Superior temporal gyrus (tissue), 1 donor: ENCODE measurements around the gene AZU1.
"Not testable (repeated sequence)": the region's sequence is repeated elsewhere in the genome, so short reads cannot be mapped to it uniquely, and the experiment has no call there.

Experiments used
- DNase-seq: peaks from one replicate; pipeline ENCODE4 v3.0.0-alpha.2; 2016; ENCODE audit errors: extremely low spot score

Gene AZU1

DNA sequence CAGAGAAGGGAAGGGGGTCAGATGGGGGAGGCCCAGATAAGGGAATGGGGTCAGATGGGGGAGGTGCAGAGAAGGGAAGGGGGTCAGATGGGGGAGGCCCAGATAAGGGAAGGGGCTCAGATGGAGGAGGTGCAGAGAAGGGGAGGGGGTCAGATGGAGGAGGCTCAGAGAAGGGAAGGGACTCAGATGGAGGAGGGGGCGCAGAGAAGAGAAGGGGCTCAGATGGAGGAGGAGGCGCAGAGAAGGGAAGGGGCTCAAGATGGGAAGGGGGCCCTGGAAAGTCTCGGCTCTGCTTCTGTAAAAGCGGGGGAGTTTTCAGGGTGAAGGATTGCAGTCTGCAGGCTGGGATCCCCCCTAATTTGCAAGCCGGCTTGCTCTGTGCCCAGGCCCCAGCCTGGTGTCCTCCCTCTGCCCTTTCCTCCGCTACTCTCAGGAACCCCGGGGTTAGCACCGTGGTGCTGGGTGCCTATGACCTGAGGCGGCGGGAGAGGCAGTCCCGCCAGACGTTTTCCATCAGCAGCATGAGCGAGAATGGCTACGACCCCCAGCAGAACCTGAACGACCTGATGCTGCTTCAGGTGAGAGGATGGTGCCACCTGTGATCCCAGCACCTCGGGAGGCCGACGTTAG is 1.6 kb downstream of the AZU1 start:
- DNase-seq = no peak

- DNase-seq = no peak
Observed at GRCh38 chr19:831407-832369, 4.1 kb downstream of the AZU1 start.

DNA sequence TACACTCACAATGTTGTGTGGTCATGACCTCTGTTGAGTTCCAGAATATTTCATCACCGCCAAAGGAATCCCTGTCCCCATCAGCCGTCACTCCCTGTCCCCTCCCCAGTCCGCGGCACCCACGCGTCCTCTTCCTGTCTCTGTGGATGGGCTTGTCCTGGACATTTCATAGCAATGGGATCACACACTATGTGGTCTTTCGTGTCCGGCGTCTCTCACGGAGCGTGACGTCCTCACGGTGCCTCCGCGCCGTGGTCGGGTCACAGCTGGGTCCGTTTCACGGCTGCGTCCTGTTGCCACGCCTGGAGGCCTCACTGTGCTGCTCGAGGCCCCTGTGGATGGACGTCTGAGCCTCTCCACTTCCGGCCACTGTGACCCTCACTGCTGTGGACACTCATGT is 6.6 kb downstream of the AZU1 start:
- no peak for DNase-seq

DNA sequence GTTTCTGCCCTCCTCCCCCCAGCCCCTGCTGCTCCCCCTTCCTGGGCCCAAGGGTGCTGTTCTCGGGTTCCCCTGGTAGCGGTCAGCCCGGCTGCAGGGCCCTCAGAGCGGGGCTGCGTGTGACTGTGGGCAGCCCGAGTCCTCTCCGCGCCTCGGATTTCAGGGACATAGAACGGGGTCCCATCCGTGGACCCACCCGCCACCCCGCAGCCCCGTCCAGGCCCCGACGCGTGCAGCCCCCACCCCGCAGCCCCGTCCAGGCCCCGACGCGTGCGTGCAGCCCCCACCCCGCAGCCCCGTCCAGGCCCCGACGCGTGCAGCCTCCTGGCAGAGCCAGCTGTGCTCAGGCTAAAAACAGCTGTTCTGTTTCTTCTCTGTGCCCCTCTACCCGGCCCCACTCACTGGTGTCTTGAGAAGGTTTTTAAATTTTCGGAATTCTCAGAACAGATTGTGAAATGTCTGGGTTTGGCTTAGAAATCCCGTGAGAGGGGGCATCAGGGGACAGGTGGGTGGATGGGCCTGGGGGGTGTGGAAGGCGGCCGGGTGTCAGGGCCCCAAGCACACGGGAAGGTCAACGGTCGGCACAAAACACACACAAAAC is 7.7 kb downstream of the AZU1 start:
- no peak for DNase-seq

- no peak for DNase-seq
Observed at GRCh38 chr19:840519-841206, 13.0 kb downstream of the AZU1 start, which contains the start of gene PRTN3. TSS of gene PRTN3 (plus strand) at chr19:840999. CDS start at chr19:841009, 10 bp downstream.

GRCh38 chr19:842802-843179 is 15.2 kb downstream of the AZU1 start:
- not testable (repeated sequence) for DNase-seq

- DNase-seq = no peak
Observed at GRCh38 chr19:843180-843835, 15.7 kb downstream of the AZU1 start.

GRCh38 chr19:843836-844545 is 16.4 kb downstream of the AZU1 start:
- DNase-seq = no peak

GRCh38 chr19:844546-844971 is 16.9 kb downstream of the AZU1 start:
- no peak for DNase-seq

DNA sequence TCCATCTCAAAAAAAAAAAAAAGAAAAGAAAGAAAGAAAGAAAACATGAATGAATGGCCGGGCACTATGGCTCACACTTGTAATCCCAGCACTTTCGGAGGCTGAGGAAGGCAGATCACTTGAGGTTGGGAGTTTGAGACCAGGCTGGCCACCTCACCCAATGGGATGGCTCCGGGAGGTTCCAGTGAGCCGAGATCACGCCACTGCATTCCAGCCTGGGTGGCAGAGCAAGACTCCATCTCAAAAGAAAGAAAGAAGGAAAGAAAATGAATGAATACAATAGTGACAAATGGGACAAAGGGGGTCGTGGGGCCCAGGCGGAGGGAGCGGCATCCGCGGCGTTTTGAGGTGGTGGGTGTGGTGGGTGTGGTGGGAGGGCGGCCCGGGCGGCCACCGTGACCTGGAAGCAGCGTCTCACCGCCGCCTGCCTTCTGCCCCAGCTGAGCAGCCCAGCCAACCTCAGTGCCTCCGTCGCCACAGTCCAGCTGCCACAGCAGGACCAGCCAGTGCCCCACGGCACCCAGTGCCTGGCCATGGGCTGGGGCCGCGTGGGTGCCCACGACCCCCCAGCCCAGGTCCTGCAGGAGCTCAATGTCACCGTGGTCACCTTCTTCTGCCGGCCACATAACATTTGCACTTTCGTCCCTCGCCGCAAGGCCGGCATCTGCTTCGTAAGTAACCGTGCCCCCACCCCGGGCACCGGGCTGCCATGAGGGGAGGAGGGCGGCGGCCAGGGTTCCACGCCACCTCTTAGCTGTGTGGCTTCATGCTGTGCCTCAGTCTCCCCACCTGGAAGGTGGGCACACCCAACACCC is 18.3 kb downstream of the AZU1 start:
- DNase-seq = no peak

- no peak for DNase-seq
Observed at GRCh38 chr19:848386-848921, 20.8 kb downstream of the AZU1 start.

- DNase-seq = not testable (repeated sequence)
Observed at GRCh38 chr19:849195-849594, 21.6 kb downstream of the AZU1 start.

- DNase-seq = no peak
Observed at GRCh38 chr19:850221-850978, 22.8 kb downstream of the AZU1 start.

DNA sequence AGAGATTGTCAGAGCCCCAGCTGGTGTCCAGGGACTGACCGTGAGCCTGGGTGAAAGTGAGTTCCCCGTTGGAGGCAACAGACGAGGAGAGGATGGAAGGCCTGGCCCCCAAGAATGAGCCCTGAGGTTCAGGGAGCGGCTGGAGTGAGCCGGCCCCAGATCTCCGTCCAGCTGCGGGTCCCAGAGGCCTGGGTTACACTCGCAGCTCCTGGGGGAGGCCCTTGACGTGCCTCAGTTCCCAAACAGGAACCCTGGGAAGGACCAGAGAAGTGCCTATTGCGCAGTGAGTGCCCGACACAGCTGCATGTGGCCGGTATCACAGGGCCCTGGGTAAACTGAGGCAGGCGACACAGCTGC is 23.3 kb downstream of the AZU1 start:
- no peak for DNase-seq

DNA sequence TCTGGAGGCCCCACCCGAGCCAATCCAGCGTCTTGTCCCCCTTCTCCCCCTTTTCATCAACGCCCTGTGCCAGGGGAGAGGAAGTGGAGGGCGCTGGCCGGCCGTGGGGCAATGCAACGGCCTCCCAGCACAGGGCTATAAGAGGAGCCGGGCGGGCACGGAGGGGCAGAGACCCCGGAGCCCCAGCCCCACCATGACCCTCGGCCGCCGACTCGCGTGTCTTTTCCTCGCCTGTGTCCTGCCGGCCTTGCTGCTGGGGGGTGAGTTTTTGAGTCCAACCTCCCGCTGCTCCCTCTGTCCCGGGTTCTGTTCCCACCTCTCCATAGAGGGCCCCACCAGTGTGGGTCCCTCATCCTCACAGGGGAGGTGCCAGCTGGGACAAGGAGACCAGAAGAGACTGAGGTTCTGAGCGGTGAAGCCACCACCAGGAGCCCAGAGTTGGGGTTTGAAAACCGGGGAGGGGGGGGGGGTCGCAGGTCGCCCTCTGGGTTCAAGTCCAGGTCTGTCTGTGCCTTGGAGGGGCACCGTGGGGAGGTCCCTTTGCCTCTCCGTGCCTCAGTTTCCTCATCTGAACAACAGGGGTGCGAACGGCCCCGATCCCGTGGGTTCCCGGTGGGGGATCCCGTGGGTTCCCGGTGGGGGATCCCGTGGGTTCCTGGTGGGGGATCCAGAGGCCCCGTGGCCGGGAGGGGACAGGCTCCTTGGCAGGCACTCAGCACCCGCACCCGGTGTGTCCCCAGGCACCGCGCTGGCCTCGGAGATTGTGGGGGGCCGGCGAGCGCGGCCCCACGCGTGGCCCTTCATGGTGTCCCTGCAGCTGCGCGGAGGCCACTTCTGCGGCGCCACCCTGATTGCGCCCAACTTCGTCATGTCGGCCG is 24.7 kb downstream of the AZU1 start, which contains the start of gene ELANE:
Gene ELANE (plus strand): TSS at position 168 of the 878 bp plus-strand sequence. CDS start 26 bp downstream, at position 194.
- DNase-seq = no peak

DNA sequence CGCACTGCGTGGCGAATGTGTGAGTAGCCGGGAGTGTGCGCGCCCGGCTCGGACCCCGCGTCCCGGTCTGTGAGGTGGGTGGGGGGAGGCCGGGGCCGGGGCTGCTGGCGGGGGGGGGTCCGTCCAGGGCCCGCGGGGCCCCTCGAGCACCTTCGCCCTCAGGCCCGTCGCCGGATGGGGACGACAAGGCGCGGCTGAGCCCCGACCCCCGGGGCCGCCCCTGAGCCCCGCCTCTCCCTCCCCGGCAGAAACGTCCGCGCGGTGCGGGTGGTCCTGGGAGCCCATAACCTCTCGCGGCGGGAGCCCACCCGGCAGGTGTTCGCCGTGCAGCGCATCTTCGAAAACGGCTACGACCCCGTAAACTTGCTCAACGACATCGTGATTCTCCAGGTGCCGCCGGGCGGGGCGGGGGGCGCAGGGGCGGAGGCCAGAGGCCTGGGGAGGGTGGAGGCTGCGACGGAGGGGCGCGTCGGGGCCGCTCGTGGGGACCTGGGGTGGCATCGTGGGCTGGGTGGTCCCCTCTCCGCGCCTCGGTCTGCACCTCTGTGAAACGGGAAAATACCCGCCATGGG is 25.5 kb downstream of the AZU1 start:
- DNase-seq = no peak

DNA sequence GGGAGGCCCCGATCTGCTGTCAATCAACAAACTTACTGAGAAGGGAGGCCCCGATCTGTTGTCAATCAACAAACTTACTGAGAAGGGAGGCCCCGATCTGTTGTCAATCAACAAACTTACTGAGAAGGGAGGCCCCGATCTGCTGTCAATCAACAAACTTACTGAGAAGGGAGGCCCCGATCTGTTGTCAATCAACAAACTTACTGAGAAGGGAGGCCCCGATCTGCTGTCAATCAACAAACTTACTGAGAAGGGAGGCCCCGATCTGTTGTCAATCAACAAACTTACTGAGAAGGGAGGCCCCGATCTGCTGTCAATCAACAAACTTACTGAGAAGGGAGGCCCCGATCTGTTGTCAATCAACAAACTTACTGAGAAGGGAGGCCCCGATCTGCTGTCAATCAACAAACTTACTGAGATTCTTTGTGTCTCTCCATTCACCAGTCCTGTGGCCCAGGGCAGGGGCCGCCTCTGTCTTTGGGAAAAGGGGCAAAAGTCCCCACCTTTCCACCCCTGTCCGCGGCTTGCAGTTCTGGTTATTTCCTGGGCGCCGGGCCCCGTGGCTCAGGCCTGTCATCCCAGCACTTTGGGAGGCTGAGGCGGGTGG is 26.1 kb downstream of the AZU1 start:
- not testable (repeated sequence) for DNase-seq
